ENCODE results near the gene CCRL2. TPM values are rescaled to one million over a fixed set of nuclear protein-coding genes. Genes with fewer than 3 reads are reported as not detected.

CCRL2 gene
- total and polyA plus RNA-seq, 2 experiments from 2014 or later: not detected

DNA sequence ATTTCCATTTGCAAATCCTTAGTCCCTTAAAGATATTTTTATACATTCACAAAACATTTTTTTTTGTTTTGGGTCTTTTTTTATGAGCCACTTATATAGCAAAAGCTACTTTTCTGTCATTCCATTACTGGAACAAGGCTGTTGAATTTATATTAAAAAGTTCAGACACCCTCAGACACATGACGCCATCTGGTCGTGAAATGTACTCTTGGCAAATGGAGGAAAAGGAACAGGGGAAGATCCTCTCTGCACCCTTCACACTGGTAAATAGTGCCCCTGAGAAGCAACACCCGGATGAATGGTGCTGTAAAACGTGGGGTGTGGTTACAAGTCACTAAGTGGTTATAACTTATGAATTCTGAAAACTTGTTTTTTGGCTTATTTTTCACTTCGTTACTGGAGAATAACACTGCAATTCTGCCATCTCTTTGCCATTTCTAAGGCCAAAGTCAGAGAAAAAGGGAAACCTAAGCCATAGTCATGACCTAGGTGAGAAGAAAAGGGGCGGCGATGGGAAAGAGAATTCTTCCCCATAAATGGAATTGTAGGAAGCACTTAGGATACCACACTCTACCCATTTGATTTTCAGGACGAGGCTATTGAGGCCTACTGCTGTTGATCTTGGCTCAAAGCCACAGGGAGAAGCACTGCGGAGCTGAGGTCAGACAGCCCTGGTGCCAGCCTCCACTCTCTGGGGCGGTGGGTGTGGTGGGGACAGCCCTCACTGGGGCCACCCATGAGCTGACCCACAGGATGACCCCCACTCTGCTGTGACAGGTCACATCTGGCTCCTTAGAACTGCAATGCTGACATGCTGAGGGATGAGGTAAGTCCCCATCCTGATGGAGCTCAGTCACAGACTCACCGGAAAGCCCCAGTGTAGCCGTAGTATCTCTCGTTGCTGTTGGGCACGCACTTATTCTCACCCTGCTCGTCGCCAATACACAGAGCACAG lies 35.8 kb downstream of the CCRL2 start:
- H3K4me2 ChIP-seq (ENCODE audit: unreplicated experiment): no peak overlapping the region
- DNase-seq: peak; percentile 58
- peaks cover 23% of the 10 kb centered on the region for H3K27me3 ChIP-seq (replicated peaks; ENCODE audit: insufficient read depth)
- no peak overlapping the region for H3K27ac ChIP-seq
- WGBS, 2 experiments (ENCODE audit: low coverage in 1 of 2, low lambda C conversion rate in 2 of 2, missing lambda C conversion rate in 2 of 2): 55 to 59% methylated on average over 16 of the region's 16 CpGs
- H3K36me3 ChIP-seq (ENCODE audit: low read depth): no peaks in the 10 kb centered on the region
- no peak overlapping the region for H3K4me3 ChIP-seq
- H3K4me1 ChIP-seq (ENCODE audit: insufficient read depth): no peaks in the 10 kb centered on the region
- no peaks in the 10 kb centered on the region for H3K9me2 ChIP-seq (ENCODE audit: insufficient read depth)
- H4K20me1 ChIP-seq (ENCODE audit: insufficient read depth): no peaks in the 10 kb centered on the region; the same call in 1 of the 2 replicates
- no peak for TF ChIP-seq EZH2phosphoT487 (IDR thresholded peaks at IDR 0.05; ENCODE audit: insufficient read depth, low read depth)
- no peak for TF ChIP-seq EZH2 (IDR thresholded peaks at IDR 0.05; ENCODE audit: insufficient read depth, poor library complexity, severe bottlenecking)
- no peak overlapping the region for H2AFZ ChIP-seq
- no peaks in the 10 kb centered on the region for H3K9me3 ChIP-seq (ENCODE audit: low read depth)
- in situ Hi-C loops (cut with MboI): no loop called here
- no peaks in the 10 kb centered on the region for H3K79me2 ChIP-seq (ENCODE audit: insufficient read depth)
- no peaks in the 10 kb centered on the region for H3F3A ChIP-seq (ENCODE audit: insufficient read depth)
- H3K9ac ChIP-seq: no peak overlapping the region

GRCh38 chr3:46447228-46447985 lies 40.3 kb downstream of the CCRL2 start:
- no peak for TF ChIP-seq EZH2phosphoT487 (IDR thresholded peaks at IDR 0.05; ENCODE audit: insufficient read depth, low read depth)
- no peak for TF ChIP-seq EZH2 (IDR thresholded peaks at IDR 0.05; ENCODE audit: insufficient read depth, poor library complexity, severe bottlenecking)
- Histone ChIP-seq H3K27ac (no peak overlapping the region), H3K27me3 (replicated peaks; ENCODE audit: insufficient read depth) (peaks cover 28% of the 10 kb centered on the region), H3K36me3 (ENCODE audit: low read depth) (no peaks in the 10 kb centered on the region), H2AFZ (no peak overlapping the region), H3K4me2 (ENCODE audit: unreplicated experiment) (no peak overlapping the region), H3F3A (ENCODE audit: insufficient read depth) (no peaks in the 10 kb centered on the region), H4K20me1 (ENCODE audit: insufficient read depth) (no peaks in the 10 kb centered on the region; the same call in 1 of the 2 replicates), H3K79me2 (ENCODE audit: insufficient read depth) (no peaks in the 10 kb centered on the region), H3K4me3 (no peak overlapping the region), H3K9ac (no peak overlapping the region), H3K9me3 (ENCODE audit: low read depth) (no peaks in the 10 kb centered on the region), H3K9me2 (ENCODE audit: insufficient read depth) (no peaks in the 10 kb centered on the region), H3K4me1 (ENCODE audit: insufficient read depth) (no peaks in the 10 kb centered on the region)
- in situ Hi-C loops (cut with MboI): no loop called here
- DNase-seq: no peak
- 34 to 36% methylated on average over 5 of the region's 5 CpGs for WGBS, 2 experiments (ENCODE audit: low coverage in 1 of 2, low lambda C conversion rate in 2 of 2, missing lambda C conversion rate in 2 of 2)

GRCh38 chr3:46448721-46449120 lies 41.7 kb downstream of the CCRL2 start:
- Histone ChIP-seq H3K36me3 (ENCODE audit: low read depth) (no peaks in the 10 kb centered on the region), H3K4me3 (no peak overlapping the region), H3F3A (ENCODE audit: insufficient read depth) (no peaks in the 10 kb centered on the region), H3K27ac (no peak overlapping the region), H3K9ac (no peak overlapping the region), H3K9me2 (ENCODE audit: insufficient read depth) (no peaks in the 10 kb centered on the region), H3K4me1 (ENCODE audit: insufficient read depth) (no peaks in the 10 kb centered on the region), H3K4me2 (ENCODE audit: unreplicated experiment) (no peak overlapping the region), H4K20me1 (ENCODE audit: insufficient read depth) (no peaks in the 10 kb centered on the region; the same call in 1 of the 2 replicates), H3K79me2 (ENCODE audit: insufficient read depth) (no peaks in the 10 kb centered on the region), H3K27me3 (replicated peaks; ENCODE audit: insufficient read depth) (peaks cover 39% of the 10 kb centered on the region), H2AFZ (no peak overlapping the region), H3K9me3 (ENCODE audit: low read depth) (no peaks in the 10 kb centered on the region)
- 75 to 83% methylated on average over 17 of the region's 17 CpGs for WGBS, 2 experiments (ENCODE audit: low coverage in 1 of 2, low lambda C conversion rate in 2 of 2, missing lambda C conversion rate in 2 of 2)
- no peak for DNase-seq
- TF ChIP-seq EZH2 (IDR thresholded peaks at IDR 0.05; ENCODE audit: insufficient read depth, poor library complexity, severe bottlenecking): no peak
- no peak for TF ChIP-seq EZH2phosphoT487 (IDR thresholded peaks at IDR 0.05; ENCODE audit: insufficient read depth, low read depth)
- in situ Hi-C loops (cut with MboI): no loop called here

GRCh38 chr3:46449755-46450552 lies 42.9 kb downstream of the CCRL2 start:
- Histone ChIP-seq H3K4me1 (ENCODE audit: insufficient read depth) (no peaks in the 10 kb centered on the region), H3K9me3 (ENCODE audit: low read depth) (no peaks in the 10 kb centered on the region), H4K20me1 (ENCODE audit: insufficient read depth) (no peaks in the 10 kb centered on the region; the same call in 1 of the 2 replicates), H3K4me3 (no peak overlapping the region), H3F3A (ENCODE audit: insufficient read depth) (no peaks in the 10 kb centered on the region), H3K36me3 (ENCODE audit: low read depth) (no peaks in the 10 kb centered on the region), H3K27me3 (replicated peaks; ENCODE audit: insufficient read depth) (peaks cover 46% of the 10 kb centered on the region), H3K9ac (no peak overlapping the region), H2AFZ (no peak overlapping the region), H3K79me2 (ENCODE audit: insufficient read depth) (no peaks in the 10 kb centered on the region), H3K9me2 (ENCODE audit: insufficient read depth) (no peaks in the 10 kb centered on the region), H3K4me2 (ENCODE audit: unreplicated experiment) (no peak overlapping the region), H3K27ac (no peak overlapping the region)
- peak; percentile 45 for DNase-seq
- in situ Hi-C loops (cut with MboI): no loop called here
- TF ChIP-seq EZH2phosphoT487 (IDR thresholded peaks at IDR 0.05; ENCODE audit: insufficient read depth, low read depth): no peak
- no peak for TF ChIP-seq EZH2 (IDR thresholded peaks at IDR 0.05; ENCODE audit: insufficient read depth, poor library complexity, severe bottlenecking)
- WGBS, 2 experiments (ENCODE audit: low coverage in 1 of 2, low lambda C conversion rate in 2 of 2, missing lambda C conversion rate in 2 of 2): 45 to 48% methylated on average over 14 of the region's 14 CpGs
